ENCODE data around the gene ASPDH. TPM values are rescaled to one million over a fixed set of nuclear protein-coding genes. Genes with fewer than 3 reads are reported as not detected.
A peak's percentile ranks its signal among the peaks of the same experiment; 100 is the strongest.

The ASPDH gene
- total and polyA plus RNA-seq, 2 of the 13 experiments (the other 11 are each of a cell fraction or from before 2014, with no cell fraction given): 2.2 to 3.3 TPM

DNA sequence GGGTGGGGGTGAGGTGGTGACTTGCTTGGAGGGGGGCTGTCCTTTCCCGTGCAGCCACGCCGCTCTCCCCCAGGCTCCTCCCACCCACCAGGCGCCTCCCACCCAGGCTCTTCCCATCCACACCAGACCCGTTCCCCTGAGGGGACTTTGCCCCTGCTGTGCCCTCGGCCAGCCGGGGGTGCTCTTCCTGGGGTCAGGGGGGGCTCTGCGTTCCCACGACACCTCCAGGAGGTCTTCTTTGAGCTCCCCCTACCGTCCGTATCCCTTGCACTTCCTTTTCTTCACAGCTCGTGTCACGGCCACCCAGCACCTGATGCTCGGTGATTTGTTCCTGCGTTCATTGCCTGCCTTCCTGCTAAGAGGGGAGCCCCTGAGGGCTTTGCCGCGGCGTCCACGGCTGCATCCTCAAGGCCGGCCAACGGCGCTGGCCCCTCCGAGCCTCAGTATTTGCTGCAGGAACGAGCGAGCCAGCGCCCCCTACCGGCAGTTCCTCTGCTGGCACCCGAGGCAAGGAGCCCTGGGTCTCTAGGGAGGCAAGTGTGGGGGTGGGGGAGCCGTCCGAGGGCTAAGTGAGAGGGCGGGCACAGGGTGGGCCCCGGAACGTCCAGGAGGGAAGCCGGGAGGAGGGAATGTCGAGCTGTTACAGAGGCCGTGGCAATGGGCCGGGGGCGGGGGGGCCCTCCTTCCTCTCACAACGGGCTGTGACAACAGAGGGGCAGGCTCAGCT is 42.7 kb upstream of the ASPDH start (continued):
- TF ChIP-seq, protein P1, sequence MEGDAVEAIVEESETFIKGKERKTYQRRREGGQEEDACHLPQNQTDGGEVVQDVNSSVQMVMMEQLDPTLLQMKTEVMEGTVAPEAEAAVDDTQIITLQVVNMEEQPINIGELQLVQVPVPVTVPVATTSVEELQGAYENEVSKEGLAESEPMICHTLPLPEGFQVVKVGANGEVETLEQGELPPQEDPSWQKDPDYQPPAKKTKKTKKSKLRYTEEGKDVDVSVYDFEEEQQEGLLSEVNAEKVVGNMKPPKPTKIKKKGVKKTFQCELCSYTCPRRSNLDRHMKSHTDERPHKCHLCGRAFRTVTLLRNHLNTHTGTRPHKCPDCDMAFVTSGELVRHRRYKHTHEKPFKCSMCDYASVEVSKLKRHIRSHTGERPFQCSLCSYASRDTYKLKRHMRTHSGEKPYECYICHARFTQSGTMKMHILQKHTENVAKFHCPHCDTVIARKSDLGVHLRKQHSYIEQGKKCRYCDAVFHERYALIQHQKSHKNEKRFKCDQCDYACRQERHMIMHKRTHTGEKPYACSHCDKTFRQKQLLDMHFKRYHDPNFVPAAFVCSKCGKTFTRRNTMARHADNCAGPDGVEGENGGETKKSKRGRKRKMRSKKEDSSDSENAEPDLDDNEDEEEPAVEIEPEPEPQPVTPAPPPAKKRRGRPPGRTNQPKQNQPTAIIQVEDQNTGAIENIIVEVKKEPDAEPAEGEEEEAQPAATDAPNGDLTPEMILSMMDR (CRISPR knock-in tag; IDR thresholded peaks at IDR 0.05): peak; percentile 79
- peak; percentile 64 for TF ChIP-seq RBM39 (IDR thresholded peaks at IDR 0.05; ENCODE audit: low read depth, low read length, poor library complexity, severe bottlenecking)
- TF ChIP-seq, protein P2, sequence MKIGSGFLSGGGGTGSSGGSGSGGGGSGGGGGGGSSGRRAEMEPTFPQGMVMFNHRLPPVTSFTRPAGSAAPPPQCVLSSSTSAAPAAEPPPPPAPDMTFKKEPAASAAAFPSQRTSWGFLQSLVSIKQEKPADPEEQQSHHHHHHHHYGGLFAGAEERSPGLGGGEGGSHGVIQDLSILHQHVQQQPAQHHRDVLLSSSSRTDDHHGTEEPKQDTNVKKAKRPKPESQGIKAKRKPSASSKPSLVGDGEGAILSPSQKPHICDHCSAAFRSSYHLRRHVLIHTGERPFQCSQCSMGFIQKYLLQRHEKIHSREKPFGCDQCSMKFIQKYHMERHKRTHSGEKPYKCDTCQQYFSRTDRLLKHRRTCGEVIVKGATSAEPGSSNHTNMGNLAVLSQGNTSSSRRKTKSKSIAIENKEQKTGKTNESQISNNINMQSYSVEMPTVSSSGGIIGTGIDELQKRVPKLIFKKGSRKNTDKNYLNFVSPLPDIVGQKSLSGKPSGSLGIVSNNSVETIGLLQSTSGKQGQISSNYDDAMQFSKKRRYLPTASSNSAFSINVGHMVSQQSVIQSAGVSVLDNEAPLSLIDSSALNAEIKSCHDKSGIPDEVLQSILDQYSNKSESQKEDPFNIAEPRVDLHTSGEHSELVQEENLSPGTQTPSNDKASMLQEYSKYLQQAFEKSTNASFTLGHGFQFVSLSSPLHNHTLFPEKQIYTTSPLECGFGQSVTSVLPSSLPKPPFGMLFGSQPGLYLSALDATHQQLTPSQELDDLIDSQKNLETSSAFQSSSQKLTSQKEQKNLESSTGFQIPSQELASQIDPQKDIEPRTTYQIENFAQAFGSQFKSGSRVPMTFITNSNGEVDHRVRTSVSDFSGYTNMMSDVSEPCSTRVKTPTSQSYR (CRISPR knock-in tag; IDR thresholded peaks at IDR 0.05; ENCODE audit: borderline replicate concordance): peak; percentile 58; the same call in 1 of the 2 replicates
- TF ChIP-seq CHD2 (IDR thresholded peaks at IDR 0.05; ENCODE audit: low read depth, low read length): no peak
